Measurements from ENCODE around the gene NELL1.

NELL1 gene

GRCh38 chr11:21456186-21456585, 786.8 kb downstream of the NELL1 start:
- peak; percentile 2 to 16 for DNase-seq

- DNase-seq: no peak
These were observed 790.7 kb downstream of the NELL1 start for GRCh38 chr11:21460082-21460481.

- DNase-seq: no peak
These were observed 792.3 kb downstream of the NELL1 start for GRCh38 chr11:21461701-21462100.

GRCh38 chr11:21464601-21465193, 795.3 kb downstream of the NELL1 start:
- no peak for DNase-seq

GRCh38 chr11:21465203-21465602, 795.8 kb downstream of the NELL1 start:
- DNase-seq: no peak

GRCh38 chr11:21465920-21466319, 796.5 kb downstream of the NELL1 start:
- no peak for DNase-seq

- DNase-seq: no peak
These were observed 801.1 kb downstream of the NELL1 start for GRCh38 chr11:21470521-21470920.

GRCh38 chr11:21472261-21472660, 802.9 kb downstream of the NELL1 start:
- no peak for DNase-seq

- no peak for DNase-seq
These were observed 805.1 kb downstream of the NELL1 start for GRCh38 chr11:21474529-21474928.

GRCh38 chr11:21475276-21475675, 805.9 kb downstream of the NELL1 start:
- no peak for DNase-seq

GRCh38 chr11:21476588-21476987, 807.2 kb downstream of the NELL1 start:
- no peak for DNase-seq

- DNase-seq: no peak
These were observed 810.9 kb downstream of the NELL1 start for GRCh38 chr11:21480240-21480639.

GRCh38 chr11:21481255-21481654, 811.9 kb downstream of the NELL1 start:
- DNase-seq: no peak

GRCh38 chr11:21484039-21484438, 814.7 kb downstream of the NELL1 start:
- DNase-seq: no peak

GRCh38 chr11:21485006-21485405, 815.6 kb downstream of the NELL1 start:
- DNase-seq: no peak

- no peak for DNase-seq
These were observed 816.0 kb downstream of the NELL1 start for GRCh38 chr11:21485426-21485825.

- no peak for DNase-seq
These were observed 820.2 kb downstream of the NELL1 start for GRCh38 chr11:21489416-21490115.

GRCh38 chr11:21492931-21493330, 823.5 kb downstream of the NELL1 start:
- DNase-seq: no peak

- DNase-seq: no peak
These were observed 825.6 kb downstream of the NELL1 start for GRCh38 chr11:21494946-21495345.

- no peak for DNase-seq
These were observed 826.5 kb downstream of the NELL1 start for GRCh38 chr11:21495879-21496278.

GRCh38 chr11:21501245-21501644, 831.9 kb downstream of the NELL1 start:
- no peak for DNase-seq

GRCh38 chr11:21505070-21505469, 835.7 kb downstream of the NELL1 start:
- no peak for DNase-seq

GRCh38 chr11:21511835-21512440, 842.6 kb downstream of the NELL1 start:
- peak; percentile 60 to 68 for DNase-seq

GRCh38 chr11:21514316-21514715, 844.9 kb downstream of the NELL1 start:
- peak; percentile 22 to 25 for DNase-seq
